Sigmoid colon (tissue), 3 donors: Measurements from ENCODE around the gene AKAP10.

ENCODE experiments used
- POLR2A ChIP-seq, 2 donors: fragments of 450-650 bp; IDR thresholded peaks; one replicate each; pipeline ENCODE4 v1.6.1; 2016; ENCODE audit warnings: antibody characterized with exemption in 2 of 2, mild to moderate bottlenecking in 2 of 2, moderate library complexity in 2 of 2
- TF ChIP-seq, protein P1 (sequence below), 4 experiments: fragments of 450-650 bp in 3 of 4; fragments of 200-600 bp in 1 of 4; IDR thresholded peaks; one replicate each; pipeline ENCODE4 v1.5.1; 2016 to 2019; ENCODE audit warnings: antibody characterized with exemption in 4 of 4, mild to moderate bottlenecking in 3 of 4, moderate library complexity in 2 of 4

DNA sequence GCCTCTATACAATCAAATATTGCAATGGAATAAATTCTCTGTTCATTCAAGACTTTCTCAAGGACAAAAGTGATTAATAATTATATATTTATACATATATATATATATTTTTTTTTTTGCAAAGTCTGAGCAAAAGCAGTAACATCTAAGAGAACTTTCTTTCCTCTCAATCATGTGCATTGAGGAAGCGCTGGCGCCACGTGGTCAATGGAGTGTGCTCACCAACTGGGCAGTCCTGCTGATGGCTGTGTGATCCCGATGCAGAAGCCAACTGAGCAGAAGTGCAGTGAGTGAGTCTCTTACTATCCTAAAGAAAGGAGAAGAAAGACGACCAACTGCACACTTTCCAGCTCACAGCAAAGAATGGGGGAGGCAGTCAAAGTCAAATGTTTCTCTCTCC, 72.7 kb downstream of the AKAP10 start:
- no peak for TF ChIP-seq POLR2A (IDR thresholded peaks at IDR 0.05)
- TF ChIP-seq, protein P1, sequence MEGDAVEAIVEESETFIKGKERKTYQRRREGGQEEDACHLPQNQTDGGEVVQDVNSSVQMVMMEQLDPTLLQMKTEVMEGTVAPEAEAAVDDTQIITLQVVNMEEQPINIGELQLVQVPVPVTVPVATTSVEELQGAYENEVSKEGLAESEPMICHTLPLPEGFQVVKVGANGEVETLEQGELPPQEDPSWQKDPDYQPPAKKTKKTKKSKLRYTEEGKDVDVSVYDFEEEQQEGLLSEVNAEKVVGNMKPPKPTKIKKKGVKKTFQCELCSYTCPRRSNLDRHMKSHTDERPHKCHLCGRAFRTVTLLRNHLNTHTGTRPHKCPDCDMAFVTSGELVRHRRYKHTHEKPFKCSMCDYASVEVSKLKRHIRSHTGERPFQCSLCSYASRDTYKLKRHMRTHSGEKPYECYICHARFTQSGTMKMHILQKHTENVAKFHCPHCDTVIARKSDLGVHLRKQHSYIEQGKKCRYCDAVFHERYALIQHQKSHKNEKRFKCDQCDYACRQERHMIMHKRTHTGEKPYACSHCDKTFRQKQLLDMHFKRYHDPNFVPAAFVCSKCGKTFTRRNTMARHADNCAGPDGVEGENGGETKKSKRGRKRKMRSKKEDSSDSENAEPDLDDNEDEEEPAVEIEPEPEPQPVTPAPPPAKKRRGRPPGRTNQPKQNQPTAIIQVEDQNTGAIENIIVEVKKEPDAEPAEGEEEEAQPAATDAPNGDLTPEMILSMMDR (IDR thresholded peaks at IDR 0.05), result no peak
